Measurements from ENCODE around the gene ERC2.

The ERC2 gene

GRCh38 chr3:56132762-56133161, 335.5 kb downstream of the ERC2 start:
- Mint-ChIP-seq H3K4me1 (no peaks in the 10 kb centered on the region), H3K36me3 (no peaks in the 10 kb centered on the region), H3K9me3 (no peaks in the 10 kb centered on the region), H3K4me3 (no peak overlapping the region), H3K27ac (no peak overlapping the region)
- DNase-seq (ENCODE audit: low spot score in 2 of 2) (no peak), ATAC-seq (no peak)

GRCh38 chr3:56131974-56132590, 336.2 kb downstream of the ERC2 start:
- DNase-seq (ENCODE audit: low spot score in 2 of 2): no peak
- H3K4me1 Mint-ChIP-seq: no peaks in the 10 kb centered on the region

GRCh38 chr3:56130036-56130435, 338.2 kb downstream of the ERC2 start:
- peaks cover 3% of the 10 kb centered on the region for H3K9me3 Mint-ChIP-seq
- H3K36me3 Mint-ChIP-seq: no peaks in the 10 kb centered on the region
- ATAC-seq (no peak), DNase-seq (ENCODE audit: low spot score in 2 of 2) (no peak)
- no peak overlapping the region for H3K27ac Mint-ChIP-seq
- no peak overlapping the region for H3K4me3 Mint-ChIP-seq
- no peaks in the 10 kb centered on the region for H3K4me1 Mint-ChIP-seq

More at GRCh38 chr3:56131974-56132590, 336.2 kb downstream of the ERC2 start:
- peak; percentile 71 for ATAC-seq
- Mint-ChIP-seq H3K9me3 (no peaks in the 10 kb centered on the region), H3K36me3 (no peaks in the 10 kb centered on the region), H3K4me3 (no peak overlapping the region), H3K27ac (no peak overlapping the region)

- H3K36me3 Mint-ChIP-seq: no peaks in the 10 kb centered on the region
- DNase-seq (ENCODE audit: low spot score in 2 of 2) (no peak), ATAC-seq (no peak)
- no peak overlapping the region for H3K27ac Mint-ChIP-seq
- H3K4me1 Mint-ChIP-seq: no peaks in the 10 kb centered on the region
- H3K9me3 Mint-ChIP-seq: peaks cover 3% of the 10 kb centered on the region
- H3K4me3 Mint-ChIP-seq: no peak overlapping the region
Observed at GRCh38 chr3:56126632-56127031, 341.6 kb downstream of the ERC2 start.

- DNase-seq (ENCODE audit: low spot score in 2 of 2) (no peak), ATAC-seq (no peak)
- Mint-ChIP-seq H3K4me3 (no peak overlapping the region), H3K4me1 (no peaks in the 10 kb centered on the region), H3K36me3 (no peaks in the 10 kb centered on the region), H3K9me3 (peaks cover 3% of the 10 kb centered on the region), H3K27ac (no peak overlapping the region)
Observed at GRCh38 chr3:56125358-56126005, 342.8 kb downstream of the ERC2 start.

- Mint-ChIP-seq H3K4me3 (no peak overlapping the region), H3K9me3 (peaks cover 6% of the 10 kb centered on the region), H3K27ac (no peak overlapping the region), H3K4me1 (no peaks in the 10 kb centered on the region), H3K36me3 (no peaks in the 10 kb centered on the region)
- DNase-seq (ENCODE audit: low spot score in 2 of 2) (no peak), ATAC-seq (no peak)
Observed at GRCh38 chr3:56124546-56124945, 343.7 kb downstream of the ERC2 start.

GRCh38 chr3:56123487-56123886, 344.8 kb downstream of the ERC2 start:
- Mint-ChIP-seq H3K4me1 (no peaks in the 10 kb centered on the region), H3K36me3 (no peaks in the 10 kb centered on the region), H3K9me3 (peaks cover 6% of the 10 kb centered on the region), H3K4me3 (no peak overlapping the region), H3K27ac (no peak overlapping the region)
- no peak for DNase-seq (ENCODE audit: low spot score in 2 of 2)
- no peak for ATAC-seq

GRCh38 chr3:56122911-56123310, 345.4 kb downstream of the ERC2 start:
- DNase-seq (ENCODE audit: low spot score in 2 of 2) (no peak), ATAC-seq (no peak)
- Mint-ChIP-seq H3K4me3 (no peak overlapping the region), H3K9me3 (peaks cover 6% of the 10 kb centered on the region), H3K4me1 (no peaks in the 10 kb centered on the region), H3K27ac (no peak overlapping the region), H3K36me3 (no peaks in the 10 kb centered on the region)

- no peak for ATAC-seq
- H3K27ac Mint-ChIP-seq: no peak overlapping the region
- H3K4me3 Mint-ChIP-seq: no peak overlapping the region
- no peak for DNase-seq (ENCODE audit: low spot score in 2 of 2)
- no peaks in the 10 kb centered on the region for H3K36me3 Mint-ChIP-seq
- H3K9me3 Mint-ChIP-seq: peaks cover 6% of the 10 kb centered on the region
- no peaks in the 10 kb centered on the region for H3K4me1 Mint-ChIP-seq
Observed at GRCh38 chr3:56121716-56122115, 346.6 kb downstream of the ERC2 start.

GRCh38 chr3:56119575-56120349, 348.5 kb downstream of the ERC2 start:
- no peak overlapping the region for H3K27ac Mint-ChIP-seq
- DNase-seq (ENCODE audit: low spot score in 2 of 2) (no peak), ATAC-seq (no peak)
- H3K4me1 Mint-ChIP-seq: no peaks in the 10 kb centered on the region
- H3K4me3 Mint-ChIP-seq: no peak overlapping the region
- H3K9me3 Mint-ChIP-seq: peaks cover 7% of the 10 kb centered on the region
- H3K36me3 Mint-ChIP-seq: no peaks in the 10 kb centered on the region

GRCh38 chr3:56118968-56119367, 349.3 kb downstream of the ERC2 start:
- no peak overlapping the region for H3K27ac Mint-ChIP-seq
- no peaks in the 10 kb centered on the region for H3K36me3 Mint-ChIP-seq
- DNase-seq (ENCODE audit: low spot score in 2 of 2): no peak
- ATAC-seq: no peak
- H3K4me1 Mint-ChIP-seq: no peaks in the 10 kb centered on the region
- H3K9me3 Mint-ChIP-seq: peaks cover 7% of the 10 kb centered on the region
- H3K4me3 Mint-ChIP-seq: no peak overlapping the region

- no peak overlapping the region for H3K4me3 Mint-ChIP-seq
- no peaks in the 10 kb centered on the region for H3K4me1 Mint-ChIP-seq
- ATAC-seq (no peak), DNase-seq (ENCODE audit: low spot score in 2 of 2) (no peak)
- H3K9me3 Mint-ChIP-seq: peaks cover 7% of the 10 kb centered on the region
- no peak overlapping the region for H3K27ac Mint-ChIP-seq
- H3K36me3 Mint-ChIP-seq: no peaks in the 10 kb centered on the region
Observed at GRCh38 chr3:56115698-56116097, 352.6 kb downstream of the ERC2 start.

GRCh38 chr3:56115199-56115598, 353.1 kb downstream of the ERC2 start:
- DNase-seq (ENCODE audit: low spot score in 2 of 2) (no peak), ATAC-seq (no peak)
- Mint-ChIP-seq H3K27ac (no peak overlapping the region), H3K4me3 (no peak overlapping the region), H3K4me1 (no peaks in the 10 kb centered on the region), H3K36me3 (no peaks in the 10 kb centered on the region), H3K9me3 (peaks cover 5% of the 10 kb centered on the region)

GRCh38 chr3:56113908-56114307, 354.4 kb downstream of the ERC2 start:
- H3K9me3 Mint-ChIP-seq: peaks cover 4% of the 10 kb centered on the region
- H3K4me3 Mint-ChIP-seq: no peak overlapping the region
- no peaks in the 10 kb centered on the region for H3K4me1 Mint-ChIP-seq

GRCh38 chr3:56113231-56113630, 355.0 kb downstream of the ERC2 start:
- no peak for DNase-seq (ENCODE audit: low spot score in 2 of 2)
- Mint-ChIP-seq H3K4me1 (no peaks in the 10 kb centered on the region), H3K36me3 (no peaks in the 10 kb centered on the region)

More at GRCh38 chr3:56113908-56114307, 354.4 kb downstream of the ERC2 start:
- H3K36me3 Mint-ChIP-seq: no peaks in the 10 kb centered on the region
- no peak overlapping the region for H3K27ac Mint-ChIP-seq
- no peak for DNase-seq (ENCODE audit: low spot score in 2 of 2)
- no peak for ATAC-seq

More at GRCh38 chr3:56113231-56113630, 355.0 kb downstream of the ERC2 start:
- Mint-ChIP-seq H3K27ac (no peak overlapping the region), H3K4me3 (no peak overlapping the region), H3K9me3 (peaks cover 4% of the 10 kb centered on the region)
- no peak for ATAC-seq

Data from stimulated activated effector memory CD8-positive, alpha-beta T cell treated with anti-CD3 and anti-CD28 coated beads, Interleukin-12 subunit alpha, Interleukin-12 subunit beta, amount 100 ng/mL, for 72 hours (primary cell).